MM.1S (cell line): Measurements from ENCODE around the gene DARS1.

ENCODE experiments used
- EZH2 ChIP-seq: fragments of 300-600 bp; sonication (generic); optimal IDR thresholded peaks from 2 replicates; pipeline ENCODE3; 2017; ENCODE audit warnings: low read depth, mild to moderate bottlenecking, antibody characterized with exemption, low read length, mixed read lengths
- EZH2phosphoT487 ChIP-seq: fragments of 300-600 bp; sonication (generic); IDR thresholded peaks from 2 replicates; pipeline ENCODE4 v1.6.1; 2018; ENCODE audit warnings: antibody characterized with exemption, low read length
- TF ChIP-seq, protein P1 (sequence below): fragments of 300-600 bp; sonication (generic); IDR thresholded peaks from 2 replicates; pipeline ENCODE4 v1.5.1; 2016; ENCODE audit warnings: antibody characterized with exemption, low read length, mixed read lengths

GRCh38 chr2:135960150-135960549 lies 25.3 kb downstream of the DARS1 start:
- TF ChIP-seq, protein P1, sequence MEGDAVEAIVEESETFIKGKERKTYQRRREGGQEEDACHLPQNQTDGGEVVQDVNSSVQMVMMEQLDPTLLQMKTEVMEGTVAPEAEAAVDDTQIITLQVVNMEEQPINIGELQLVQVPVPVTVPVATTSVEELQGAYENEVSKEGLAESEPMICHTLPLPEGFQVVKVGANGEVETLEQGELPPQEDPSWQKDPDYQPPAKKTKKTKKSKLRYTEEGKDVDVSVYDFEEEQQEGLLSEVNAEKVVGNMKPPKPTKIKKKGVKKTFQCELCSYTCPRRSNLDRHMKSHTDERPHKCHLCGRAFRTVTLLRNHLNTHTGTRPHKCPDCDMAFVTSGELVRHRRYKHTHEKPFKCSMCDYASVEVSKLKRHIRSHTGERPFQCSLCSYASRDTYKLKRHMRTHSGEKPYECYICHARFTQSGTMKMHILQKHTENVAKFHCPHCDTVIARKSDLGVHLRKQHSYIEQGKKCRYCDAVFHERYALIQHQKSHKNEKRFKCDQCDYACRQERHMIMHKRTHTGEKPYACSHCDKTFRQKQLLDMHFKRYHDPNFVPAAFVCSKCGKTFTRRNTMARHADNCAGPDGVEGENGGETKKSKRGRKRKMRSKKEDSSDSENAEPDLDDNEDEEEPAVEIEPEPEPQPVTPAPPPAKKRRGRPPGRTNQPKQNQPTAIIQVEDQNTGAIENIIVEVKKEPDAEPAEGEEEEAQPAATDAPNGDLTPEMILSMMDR: no peak
- TF ChIP-seq EZH2 (no peak), EZH2phosphoT487 (no peak)
